ENCODE results near the gene C6orf132. TPM values are rescaled to one million over a fixed set of nuclear protein-coding genes. Genes with fewer than 3 reads are reported as not detected.
A peak's percentile ranks its signal among the peaks of the same experiment; 100 is the strongest.

The C6orf132 gene
- 0.25 TPM for total RNA-seq (ENCODE audit: unreplicated experiment)
- long read RNA-seq = 0 reads

GRCh38 chr6:42142118-42142835, at the start of gene C6orf132:
C6orf132 (minus strand) TSS chr6:42142620; CDS start chr6:42142444, 176 bp downstream.
- Mint-ChIP-seq H3K27me3 (ENCODE audit: unreplicated experiment) (peaks cover 8% of the 10 kb centered on the region), H3K36me3 (ENCODE audit: unreplicated experiment) (no peaks in the 10 kb centered on the region), H3K27ac (ENCODE audit: unreplicated experiment) (no peak within 1 kb of the TSS), H3K4me3 (ENCODE audit: unreplicated experiment) (peak within 1 kb of the TSS; percentile 76), H3K9me3 (ENCODE audit: unreplicated experiment) (no peaks in the 10 kb centered on the region), H3K4me1 (ENCODE audit: low read depth, unreplicated experiment) (peaks cover 10% of the 10 kb centered on the region)
- peak; percentile 65 for DNase-seq
- TF ChIP-seq CTCF (IDR thresholded peaks at IDR 0.05; ENCODE audit: partially characterized antibody, unreplicated experiment) = no peak

GRCh38 chr6:42190554-42191183, 48.2 kb upstream of the C6orf132 start:
- peaks cover 5% of the 10 kb centered on the region for H3K36me3 Mint-ChIP-seq (ENCODE audit: unreplicated experiment)
- peaks cover 7% of the 10 kb centered on the region for H3K4me1 Mint-ChIP-seq (ENCODE audit: low read depth, unreplicated experiment)
- no peak for TF ChIP-seq CTCF (IDR thresholded peaks at IDR 0.05; ENCODE audit: partially characterized antibody, unreplicated experiment)
- no peaks in the 10 kb centered on the region for H3K9me3 Mint-ChIP-seq (ENCODE audit: unreplicated experiment)
- peak overlapping the region; percentile 6 for H3K27ac Mint-ChIP-seq (ENCODE audit: unreplicated experiment)
- H3K27me3 Mint-ChIP-seq (ENCODE audit: unreplicated experiment) = peaks cover 3% of the 10 kb centered on the region
- H3K4me3 Mint-ChIP-seq (ENCODE audit: unreplicated experiment) = no peak overlapping the region
- DNase-seq = no peak

GRCh38 chr6:42188406-42188805, 46.0 kb upstream of the C6orf132 start:
- no peaks in the 10 kb centered on the region for H3K27me3 Mint-ChIP-seq (ENCODE audit: unreplicated experiment)
- H3K27ac Mint-ChIP-seq (ENCODE audit: unreplicated experiment) = no peak overlapping the region
- H3K9me3 Mint-ChIP-seq (ENCODE audit: unreplicated experiment) = no peaks in the 10 kb centered on the region
- TF ChIP-seq CTCF (IDR thresholded peaks at IDR 0.05; ENCODE audit: partially characterized antibody, unreplicated experiment) = no peak
- H3K36me3 Mint-ChIP-seq (ENCODE audit: unreplicated experiment) = no peaks in the 10 kb centered on the region
- no peak for DNase-seq
- peaks cover 7% of the 10 kb centered on the region for H3K4me1 Mint-ChIP-seq (ENCODE audit: low read depth, unreplicated experiment)
- no peak overlapping the region for H3K4me3 Mint-ChIP-seq (ENCODE audit: unreplicated experiment)

GRCh38 chr6:42185597-42185996, 43.2 kb upstream of the C6orf132 start:
- Mint-ChIP-seq H3K9me3 (ENCODE audit: unreplicated experiment) (no peaks in the 10 kb centered on the region), H3K4me1 (ENCODE audit: low read depth, unreplicated experiment) (peaks cover under 1% of the 10 kb centered on the region), H3K4me3 (ENCODE audit: unreplicated experiment) (no peak overlapping the region), H3K27me3 (ENCODE audit: unreplicated experiment) (peaks cover 2% of the 10 kb centered on the region), H3K27ac (ENCODE audit: unreplicated experiment) (no peak overlapping the region), H3K36me3 (ENCODE audit: unreplicated experiment) (no peaks in the 10 kb centered on the region)
- no peak for TF ChIP-seq CTCF (IDR thresholded peaks at IDR 0.05; ENCODE audit: partially characterized antibody, unreplicated experiment)
- DNase-seq = no peak

- Mint-ChIP-seq H3K4me1 (ENCODE audit: low read depth, unreplicated experiment) (peaks cover 4% of the 10 kb centered on the region), H3K4me3 (ENCODE audit: unreplicated experiment) (no peak overlapping the region), H3K27me3 (ENCODE audit: unreplicated experiment) (peaks cover 7% of the 10 kb centered on the region), H3K27ac (ENCODE audit: unreplicated experiment) (no peak overlapping the region), H3K9me3 (ENCODE audit: unreplicated experiment) (no peaks in the 10 kb centered on the region), H3K36me3 (ENCODE audit: unreplicated experiment) (no peaks in the 10 kb centered on the region)
- no peak for DNase-seq
- TF ChIP-seq CTCF (IDR thresholded peaks at IDR 0.05; ENCODE audit: partially characterized antibody, unreplicated experiment) = no peak
Observed at GRCh38 chr6:42184475-42184874, 42.1 kb upstream of the C6orf132 start.
